B cell (primary cell): Measurements from ENCODE around the gene CYP26A1. TPM values are rescaled to one million over a fixed set of nuclear protein-coding genes. Genes with fewer than 3 reads are reported as not detected.

Experiments
- ATAC-seq: fragments of 200-7000 bp; cut with Tn5 transposase; one replicate; pipeline ENCODE4 v1.10.0; 2021; ENCODE audit warnings: low read depth, mild to moderate bottlenecking, moderate number of reproducible peaks, moderate library complexity
- CTCF ChIA-PET: fragments of 350-600 bp; sonication (Branson Sonifier 250); formaldehyde crosslinking; loops from one replicate; lab custom pipeline; 2021; ENCODE audit warnings: antibody characterized with exemption, inconsistent platforms; lab: Charles Lee
- POLR2A ChIA-PET: fragments of 350-600 bp; sonication (Branson Sonifier 250); formaldehyde crosslinking; loops from one replicate; lab custom pipeline; 2021; ENCODE audit warnings: antibody characterized with exemption; lab: Charles Lee
- DNase-seq: peaks from one replicate; pipeline ENCODE4 v3.0.0; 2013
- H2AFZ ChIP-seq: 2 replicates; pipeline ENCODE4 v1.6.1; 2012; ENCODE audit warnings: mild to moderate bottlenecking, low read depth, low read length; ENCODE audit not compliant: insufficient read depth, poor library complexity, severe bottlenecking
- H3K27ac ChIP-seq, 2 donors: 1 replicate in 1 of 2; 2 replicates in 1 of 2; pipeline ENCODE4 v1.5.1; 2012 to 2013; ENCODE audit warnings: low read length in 2 of 2, mild to moderate bottlenecking in 2 of 2, moderate library complexity in 1 of 2
- H3K27me3 ChIP-seq, 4 experiments: fragments of 200-600 bp in 1 of 4; sonication (generic) in 1 of 4; replicated peaks in 1 of 4; 1 replicate in 2 of 4; 2 replicates in 2 of 4; pipeline versions ENCODE4 v1.6.1 to v1.7.0; 2013 to 2016; ENCODE audit warnings: low read length in 3 of 4, mild to moderate bottlenecking in 2 of 4, mixed read lengths in 1 of 4, moderate library complexity in 1 of 4; ENCODE audit not compliant: insufficient read depth in 4 of 4, control insufficient read depth in 3 of 4; ENCODE audit errors: control extremely low read depth in 1 of 4
- H3K36me3 ChIP-seq, 2 experiments: replicated peaks in 1 of 2; 1 replicate in 1 of 2; 2 replicates in 1 of 2; pipeline versions ENCODE4 v1.6.1 to v1.7.1; 2013; ENCODE audit warnings: low read length in 1 of 2; ENCODE audit not compliant: insufficient read depth in 2 of 2, control insufficient read depth in 1 of 2; ENCODE audit errors: control extremely low read depth in 1 of 2, extremely low read depth in 1 of 2
- H3K4me1 ChIP-seq, 2 donors: fragments of 200-600 bp in 1 of 2; sonication (generic) in 1 of 2; 1 replicate in 1 of 2; 2 replicates in 1 of 2; pipeline versions ENCODE4 v1.5.1 to v1.6.1; 2013 to 2017; ENCODE audit warnings: low read length in 2 of 2; ENCODE audit not compliant: control insufficient read depth in 2 of 2, insufficient read depth in 2 of 2
- H3K4me2 ChIP-seq: replicated peaks from 2 replicates; pipeline ENCODE3; 2012; ENCODE audit warnings: mild to moderate bottlenecking, low read depth, low read length; ENCODE audit not compliant: poor library complexity, severe bottlenecking
- H3K4me3 ChIP-seq, 5 experiments: fragments of 200-600 bp in 1 of 5; sonication (generic) in 1 of 5; 1 replicate in 3 of 5; 2 replicates in 2 of 5; pipeline versions ENCODE4 v1.5.1 to v1.7.0; 2011 to 2016; ENCODE audit warnings: low read length in 4 of 5, mild to moderate bottlenecking in 4 of 5, low read depth in 2 of 5, control low read depth in 1 of 5, moderate library complexity in 1 of 5; ENCODE audit not compliant: insufficient read depth in 1 of 5; ENCODE audit errors: control extremely low read depth in 1 of 5, extremely low read depth in 1 of 5
- H3K79me2 ChIP-seq: fragments of 200-600 bp; sonication (generic); one replicate; pipeline ENCODE4 v1.6.0; 2016; ENCODE audit warnings: low read length; ENCODE audit not compliant: control insufficient read depth, insufficient read depth
- H3K9ac ChIP-seq: fragments of 200-600 bp; sonication (generic); 2 replicates; pipeline ENCODE4 v1.6.1; 2017; ENCODE audit warnings: mild to moderate bottlenecking, low read length, moderate library complexity
- H3K9me3 ChIP-seq, 3 donors: one replicate each; pipeline versions ENCODE4 v1.6.1 to v1.7.1; 2013; ENCODE audit warnings: low read length in 2 of 3; ENCODE audit not compliant: control insufficient read depth in 2 of 3, insufficient read depth in 1 of 3; ENCODE audit errors: control extremely low read depth in 1 of 3
- H4K20me1 ChIP-seq: 2 replicates; pipeline ENCODE4 v1.6.0; 2012; ENCODE audit warnings: mild to moderate bottlenecking, low read length; ENCODE audit not compliant: insufficient read depth, control insufficient read depth, poor library complexity, severe bottlenecking
- H3K27ac Mint-ChIP-seq: one replicate; pipeline ENCODE4 v1.8.0; 2021; ENCODE audit warnings: mixed read lengths
- H3K27me3 Mint-ChIP-seq: one replicate; pipeline ENCODE4 v1.8.0; 2021; ENCODE audit warnings: mixed read lengths
- H3K4me1 Mint-ChIP-seq: one replicate; pipeline ENCODE4 v1.8.0; 2021; ENCODE audit warnings: mixed read lengths
- H3K4me3 Mint-ChIP-seq: one replicate; pipeline ENCODE4 v1.8.0; 2021; ENCODE audit warnings: mixed read lengths
- H3K9me3 Mint-ChIP-seq: one replicate; pipeline ENCODE4 v1.8.0; 2022; ENCODE audit warnings: mixed read lengths; ENCODE audit not compliant: insufficient read depth
- EZH2 ChIP-seq: IDR thresholded peaks from 2 replicates; pipeline ENCODE4 v1.6.1; 2012; ENCODE audit warnings: borderline replicate concordance, low read depth, mild to moderate bottlenecking, moderate library complexity, low read length; ENCODE audit not compliant: insufficient read depth, poor library complexity, severe bottlenecking
- WGBS: methylation state at CpG from one replicate; pipeline ENCODE4 v1.1.5; 2013; ENCODE audit warnings: missing lambda C conversion rate; ENCODE audit not compliant: insufficient coverage; 5-methylcytosine and 5-hydroxymethylcytosine counted together
- intact Hi-C: fragments of 100-400 bp; cut with micrococcal nuclease; formaldehyde crosslinking; loops from one replicate; pipeline ENCODE4 v1.10.0; 2022
- polyA plus RNA-seq: library from polyadenylated mRNA; depleted of rRNA; stranded (reverse); fragments of >200 nt; gene quantifications from 2 replicates; pipeline ENCODE4 v1.2.3, GENCODE V29; 2012
- total RNA-seq, 2 donors: library from RNA; stranded (reverse); fragments of 120-200 nt in 1 of 2; gene quantifications; 1 replicate in 1 of 2; 2 replicates in 1 of 2; pipeline versions ENCODE4 v1.2.3 to v1.2.4, GENCODE V29; 2013 to 2022
- TF ChIP-seq, protein P1 (sequence below): fragments of 200-600 bp; IDR thresholded peaks from one replicate; pipeline ENCODE4 v1.8.0; 2022; ENCODE audit warnings: antibody characterized with exemption, mild to moderate bottlenecking

The CYP26A1 gene
- total and polyA plus RNA-seq, 2 donors (not counting 1 experiment from before 2014, with no cell fraction given), result not detected

DNA sequence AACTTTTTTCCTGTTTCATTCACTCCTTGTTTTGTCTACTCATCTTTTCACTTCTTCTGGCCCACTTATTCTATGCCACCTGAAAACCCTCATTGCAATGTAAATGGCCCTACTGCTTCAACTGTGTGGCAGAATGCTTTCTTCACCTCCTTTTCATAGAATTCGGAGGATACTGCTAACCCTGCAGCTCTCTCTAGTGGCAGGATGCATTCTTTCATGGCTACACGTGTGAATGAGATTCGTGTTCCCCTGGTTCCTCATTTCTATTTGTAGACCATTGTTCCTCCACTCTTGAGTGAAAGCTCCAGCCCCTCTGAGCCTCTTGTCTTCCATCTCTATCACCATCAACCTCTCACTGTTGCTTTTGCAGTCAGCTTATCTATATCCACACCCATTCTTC lies 34.0 kb upstream of the CYP26A1 start:
- CTCF ChIA-PET, result no interaction called here
- Mint-ChIP-seq H3K4me3 (no peak overlapping the region), H3K27ac (no peak overlapping the region), H3K27me3 (no peaks in the 10 kb centered on the region), H3K4me1 (peaks cover 10% of the 10 kb centered on the region), H3K9me3 (no peaks in the 10 kb centered on the region)
- H3K27me3 ChIP-seq, result no peaks in the 10 kb centered on the region
- no peaks in the 10 kb centered on the region for H3K79me2 ChIP-seq
- H3K4me1 ChIP-seq, result peaks cover 3 to 7% of the 10 kb centered on the region in 2 donors
- TF ChIP-seq EZH2, result no peak
- TF ChIP-seq, protein P1, sequence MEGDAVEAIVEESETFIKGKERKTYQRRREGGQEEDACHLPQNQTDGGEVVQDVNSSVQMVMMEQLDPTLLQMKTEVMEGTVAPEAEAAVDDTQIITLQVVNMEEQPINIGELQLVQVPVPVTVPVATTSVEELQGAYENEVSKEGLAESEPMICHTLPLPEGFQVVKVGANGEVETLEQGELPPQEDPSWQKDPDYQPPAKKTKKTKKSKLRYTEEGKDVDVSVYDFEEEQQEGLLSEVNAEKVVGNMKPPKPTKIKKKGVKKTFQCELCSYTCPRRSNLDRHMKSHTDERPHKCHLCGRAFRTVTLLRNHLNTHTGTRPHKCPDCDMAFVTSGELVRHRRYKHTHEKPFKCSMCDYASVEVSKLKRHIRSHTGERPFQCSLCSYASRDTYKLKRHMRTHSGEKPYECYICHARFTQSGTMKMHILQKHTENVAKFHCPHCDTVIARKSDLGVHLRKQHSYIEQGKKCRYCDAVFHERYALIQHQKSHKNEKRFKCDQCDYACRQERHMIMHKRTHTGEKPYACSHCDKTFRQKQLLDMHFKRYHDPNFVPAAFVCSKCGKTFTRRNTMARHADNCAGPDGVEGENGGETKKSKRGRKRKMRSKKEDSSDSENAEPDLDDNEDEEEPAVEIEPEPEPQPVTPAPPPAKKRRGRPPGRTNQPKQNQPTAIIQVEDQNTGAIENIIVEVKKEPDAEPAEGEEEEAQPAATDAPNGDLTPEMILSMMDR, result peak; percentile 37
- H3K36me3 ChIP-seq, result peaks cover 0 to 5% of the 10 kb centered on the region in 2 experiments
- H2AFZ ChIP-seq, result no peak overlapping the region
- DNase-seq (peak; percentile 45), ATAC-seq (peak; percentile 41)
- H3K4me2 ChIP-seq, result no peak overlapping the region
- WGBS, result no CpG with 5 or more reads among the region's 3 CpGs
- POLR2A ChIA-PET, result no interaction called here
- intact Hi-C loops, result no loop called here
- H3K9me3 ChIP-seq, result no peaks in the 10 kb centered on the region
- H3K9ac ChIP-seq, result no peak overlapping the region
- no peak overlapping the region for H3K27ac ChIP-seq
- H3K4me3 ChIP-seq, result no peak overlapping the region
- no peaks in the 10 kb centered on the region for H4K20me1 ChIP-seq

DNA sequence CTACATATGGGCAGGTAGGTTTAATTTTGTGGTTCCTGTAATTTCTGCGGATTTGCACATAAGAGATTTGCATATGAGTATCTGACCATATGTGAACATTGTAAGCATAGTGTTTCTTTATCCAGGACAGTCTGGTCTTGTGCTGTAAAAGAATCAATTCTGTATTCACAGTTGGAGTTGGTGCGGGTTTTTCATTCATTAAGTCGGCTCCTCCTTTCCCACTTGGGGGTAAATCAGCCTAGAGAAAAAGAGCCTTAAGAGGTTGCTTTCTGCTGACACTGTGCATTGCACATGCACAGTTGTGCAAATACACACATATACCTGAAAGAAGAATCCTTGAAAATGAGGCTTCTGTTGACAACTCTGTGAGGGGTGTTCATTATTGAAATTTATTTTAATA lies 19.2 kb upstream of the CYP26A1 start:
- H3K4me1 ChIP-seq, result no peaks in the 10 kb centered on the region
- no peak overlapping the region for H3K4me3 ChIP-seq
- H3K4me1 Mint-ChIP-seq, result no peaks in the 10 kb centered on the region
- peaks cover 3 to 11% of the 10 kb centered on the region in 2 experiments for H3K36me3 ChIP-seq
- H3K4me2 ChIP-seq, result no peak overlapping the region
- no peaks in the 10 kb centered on the region for H3K9me3 ChIP-seq
- H3K27ac ChIP-seq, result no peak overlapping the region
- CTCF ChIA-PET, result interaction anchor here (0.7 kb wide), 1 partner anchor 26 kb away, joined by 3 read pairs; no protein-coding TSS in a partner anchor
- H3K9me3 Mint-ChIP-seq, result no peaks in the 10 kb centered on the region
- 100% methylated on average over 1 of the region's 3 CpGs for WGBS
- peaks cover 6% of the 10 kb centered on the region for H3K27me3 Mint-ChIP-seq
- POLR2A ChIA-PET, result no interaction called here
- no peaks in the 10 kb centered on the region for H4K20me1 ChIP-seq
- H3K4me3 Mint-ChIP-seq, result no peak overlapping the region
- peaks cover 0 to 5% (median 0%) of the 10 kb centered on the region in 4 experiments for H3K27me3 ChIP-seq
- TF ChIP-seq, protein P1, result no peak
- no peak for TF ChIP-seq EZH2
- no peak overlapping the region for H3K27ac Mint-ChIP-seq
- H2AFZ ChIP-seq, result no peak overlapping the region
- no peak overlapping the region for H3K9ac ChIP-seq
- no peak for ATAC-seq
- no peaks in the 10 kb centered on the region for H3K79me2 ChIP-seq
- DNase-seq, result no peak
- intact Hi-C loops, result no loop called here
